HG03439 (cell line): ENCODE data around the gene SCAI.
"Not testable (repeated sequence)": the region's sequence is repeated elsewhere in the genome, so short reads cannot be mapped to it uniquely, and the experiment has no call there.

Experiments
- ATAC-seq: cut with Tn5 transposase; IDR thresholded peaks from one replicate; pipeline ENCODE4 v1.9.1; 2021; ENCODE audit warnings: mild to moderate bottlenecking, moderate library complexity; ENCODE audit not compliant: unreplicated experiment

SCAI gene

GRCh38 chr9:125038166-125038565, 105.2 kb downstream of the SCAI start:
- ATAC-seq: no peak

DNA sequence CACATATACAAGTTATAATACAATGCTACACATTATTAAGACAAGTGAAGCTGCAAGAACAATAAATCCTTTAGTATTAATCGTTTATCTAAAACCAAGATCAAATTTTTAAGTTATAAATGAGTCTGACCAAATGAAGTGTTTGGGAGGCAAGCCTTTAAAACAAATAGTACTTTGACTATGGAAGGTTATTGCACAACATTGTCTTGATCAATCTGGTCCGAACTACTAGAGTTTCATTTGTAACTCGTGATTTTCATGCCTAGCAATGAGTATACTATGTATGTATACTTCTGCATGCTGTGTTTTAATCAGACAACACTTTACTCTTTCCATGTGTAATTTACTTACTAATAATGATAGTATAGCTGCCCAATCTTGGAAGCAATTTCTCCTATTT, 115.3 kb downstream of the SCAI start:
- ATAC-seq: no peak

DNA sequence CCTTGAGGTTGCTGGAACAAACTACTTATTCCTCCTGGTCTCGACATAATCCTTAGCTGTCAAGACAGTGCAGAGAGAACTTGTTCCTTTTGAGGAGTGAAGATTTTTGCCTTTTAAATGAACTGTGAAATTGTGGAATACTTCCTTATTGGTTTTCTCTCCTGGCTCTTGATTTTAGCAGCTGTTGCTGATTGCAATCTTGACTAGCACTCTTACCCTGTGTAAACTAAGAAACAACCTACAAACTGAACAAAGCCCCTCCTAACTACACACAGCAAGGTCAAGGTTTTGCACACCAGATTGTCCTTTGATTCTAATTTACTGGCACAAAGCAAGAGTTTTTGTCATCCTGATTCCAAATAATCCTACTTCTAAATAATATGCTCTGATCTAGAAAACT, 118.4 kb downstream of the SCAI start:
- no peak for ATAC-seq

DNA sequence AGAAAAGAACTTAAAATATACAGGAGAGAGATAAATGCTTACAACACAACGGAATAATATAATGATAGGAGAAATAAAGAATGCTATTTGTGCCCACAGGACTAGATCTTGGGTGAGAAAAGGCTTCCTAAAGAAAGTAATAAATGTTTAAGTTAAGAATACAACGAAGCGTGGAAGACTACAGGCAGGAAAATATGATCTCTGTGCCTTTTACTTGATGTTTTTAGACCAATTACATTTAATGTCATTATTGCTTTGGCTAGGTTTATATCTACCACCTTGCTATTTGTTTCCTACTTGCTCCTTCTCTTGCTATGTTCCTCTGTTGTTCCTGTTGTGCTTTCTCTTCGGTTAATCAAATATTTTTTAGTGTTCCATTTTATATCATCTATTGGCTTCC, 122.3 kb downstream of the SCAI start:
- ATAC-seq: no peak

- ATAC-seq: not testable (repeated sequence)
Measured at GRCh38 chr9:125015655-125016054, 127.7 kb downstream of the SCAI start.

DNA sequence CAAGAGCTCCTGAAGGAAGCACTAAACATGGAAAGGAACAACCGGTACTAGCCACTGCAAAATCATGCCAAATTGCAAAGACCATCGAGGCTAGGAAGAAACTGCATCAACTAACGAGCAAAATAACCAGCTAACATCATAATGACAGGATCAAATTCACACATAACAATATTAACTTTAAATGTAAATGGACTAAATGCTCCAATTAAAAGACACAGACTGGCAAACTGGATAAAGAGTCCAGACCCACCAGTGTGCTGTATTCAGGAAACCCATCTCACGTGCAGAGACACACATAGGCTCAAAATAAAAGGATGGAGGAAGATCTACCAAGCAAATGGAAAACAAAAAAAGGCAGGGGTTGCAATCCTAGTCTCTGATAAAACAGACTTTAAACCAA, 131.3 kb downstream of the SCAI start:
- not testable (repeated sequence) for ATAC-seq

GRCh38 chr9:125008599-125008998, 134.7 kb downstream of the SCAI start:
- ATAC-seq: no peak

DNA sequence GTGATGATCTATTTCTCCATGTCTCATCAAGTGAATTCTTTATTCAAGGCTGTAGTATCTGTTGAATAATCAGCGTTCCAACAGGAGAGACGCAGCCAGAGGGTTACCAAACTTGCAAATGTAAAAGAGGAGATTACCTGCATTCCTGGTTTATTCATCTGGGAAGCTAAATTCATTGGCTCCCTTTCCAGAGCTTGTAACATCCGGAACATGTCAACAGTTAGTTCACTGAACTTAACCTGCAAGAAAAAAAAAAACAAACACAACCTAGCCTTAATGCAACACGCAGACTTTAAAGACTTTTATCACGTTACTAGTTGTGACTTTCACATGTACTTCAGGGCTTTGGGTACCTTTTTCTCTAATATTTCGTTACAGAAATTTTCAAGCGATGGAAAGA, 140.0 kb downstream of the SCAI start:
- ATAC-seq: no peak

GRCh38 chr9:124983698-124984097, 159.6 kb downstream of the SCAI start:
- ATAC-seq: no peak

DNA sequence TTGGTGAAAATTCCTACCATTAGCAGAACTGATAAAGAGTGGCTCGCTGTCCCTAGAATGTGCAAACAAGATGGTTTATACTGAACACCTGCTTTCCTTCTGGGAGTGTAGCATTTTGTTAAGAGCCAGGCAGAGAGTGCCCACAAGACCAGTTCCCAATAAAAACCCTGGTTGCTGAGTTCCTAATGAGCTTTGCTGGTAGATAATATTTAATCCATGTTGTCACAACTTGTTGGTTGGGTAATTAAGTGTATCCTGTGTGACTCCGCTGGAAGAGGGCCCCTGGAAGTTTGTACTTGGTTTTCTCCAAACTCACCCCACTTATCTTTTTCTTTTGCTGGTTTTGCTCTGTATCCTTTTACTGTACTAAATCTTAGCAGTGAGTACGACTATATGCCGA, 162.9 kb downstream of the SCAI start:
- no peak for ATAC-seq

DNA sequence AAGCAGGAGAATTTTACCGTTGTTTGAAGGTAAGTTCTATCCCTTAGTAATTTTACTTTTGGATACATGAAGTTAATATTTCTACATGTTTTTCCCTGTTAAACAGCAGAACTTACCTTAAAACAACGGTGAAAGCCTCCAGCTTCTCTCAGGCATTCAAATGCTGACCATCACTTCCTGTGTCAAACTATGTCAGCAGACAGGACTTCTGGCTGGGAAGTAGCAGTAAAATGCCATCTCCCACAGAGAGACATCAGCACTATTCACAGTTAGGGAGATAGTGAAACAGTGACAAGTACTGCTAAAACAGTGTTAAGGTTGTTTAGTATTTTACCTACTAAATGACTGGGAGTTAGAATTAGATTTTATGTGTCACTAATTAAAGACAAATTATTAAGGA, 168.2 kb downstream of the SCAI start:
- ATAC-seq: no peak

- ATAC-seq: no peak
Measured at GRCh38 chr9:124973807-124974206, 169.5 kb downstream of the SCAI start.

- ATAC-seq: no peak
Measured at GRCh38 chr9:124972241-124972770, 171.0 kb downstream of the SCAI start.

- ATAC-seq: no peak
Measured at GRCh38 chr9:124969401-124969800, 173.9 kb downstream of the SCAI start.

DNA sequence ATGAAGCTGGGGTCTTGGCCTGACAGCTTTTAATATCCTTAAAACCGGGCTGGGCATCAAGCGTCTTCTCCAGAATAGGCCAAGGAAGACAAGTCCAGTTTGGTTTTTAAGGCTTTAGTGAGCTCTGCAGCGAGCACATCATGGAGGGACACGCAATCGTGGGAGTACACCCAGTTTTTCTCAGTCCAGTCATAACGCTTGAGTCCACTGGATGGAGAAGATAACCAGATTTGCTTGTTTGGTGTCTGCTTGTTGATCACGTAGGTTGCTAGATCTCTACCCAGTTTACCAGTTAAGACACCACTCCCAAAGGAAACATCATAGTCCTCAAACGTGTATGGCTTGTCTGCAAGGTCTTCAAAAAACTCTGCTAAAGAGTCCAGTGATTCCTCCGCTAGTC, 175.1 kb downstream of the SCAI start:
- no peak for ATAC-seq

DNA sequence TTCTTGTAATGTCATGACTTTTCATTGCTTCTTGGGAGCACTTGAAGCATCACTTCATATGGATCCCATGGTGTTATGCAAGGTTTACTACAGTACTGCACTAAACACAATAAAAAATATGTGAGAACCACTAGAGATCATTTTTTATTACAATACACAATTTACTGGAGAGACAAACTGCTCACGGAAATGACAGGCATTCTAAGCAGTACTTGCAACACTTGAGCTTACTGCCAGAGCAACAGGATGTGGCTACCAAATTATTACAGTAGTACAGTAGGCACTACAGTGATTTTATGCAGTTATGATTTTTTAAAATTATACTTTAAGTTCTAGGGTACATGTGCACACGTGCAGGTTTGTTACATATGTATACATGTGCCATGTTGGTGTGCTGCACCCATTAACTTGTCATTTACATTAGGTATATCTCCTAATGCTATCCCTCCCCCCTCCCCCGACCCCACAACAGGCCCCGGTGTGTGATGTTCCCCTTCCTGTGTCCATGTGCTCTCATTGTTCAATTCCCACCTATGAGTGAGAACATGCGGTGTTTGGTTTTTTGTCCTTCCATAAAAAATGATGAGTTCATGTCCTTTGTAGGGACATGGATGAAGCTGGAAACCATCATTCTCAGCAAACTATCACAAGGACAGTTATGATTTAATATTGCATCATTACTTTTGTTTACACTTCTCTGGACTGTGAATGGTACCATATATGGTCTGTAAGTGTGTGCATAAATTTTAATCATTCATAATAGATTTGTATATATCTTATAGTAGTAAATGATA, 177.4 kb downstream of the SCAI start:
- not testable (repeated sequence) for ATAC-seq

DNA sequence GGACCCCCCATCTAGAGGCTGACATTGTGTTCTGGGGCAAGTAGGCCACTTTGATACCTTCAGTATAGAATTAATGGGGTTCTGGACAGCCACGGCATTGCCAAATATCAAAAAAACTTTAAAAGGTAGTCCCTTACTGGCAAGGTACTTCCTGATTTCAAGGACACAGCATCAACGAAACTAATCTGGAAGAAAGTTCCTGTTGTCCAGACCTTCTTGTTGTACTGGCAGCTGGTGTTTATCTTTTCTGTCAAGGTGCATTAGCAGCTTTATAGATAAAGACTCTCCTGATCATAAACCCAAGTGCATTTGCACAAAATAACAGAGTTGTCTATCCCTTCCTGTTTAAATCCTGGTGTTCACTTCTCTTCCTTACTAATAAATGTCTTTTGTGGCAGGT, 178.7 kb downstream of the SCAI start:
- ATAC-seq: no peak

DNA sequence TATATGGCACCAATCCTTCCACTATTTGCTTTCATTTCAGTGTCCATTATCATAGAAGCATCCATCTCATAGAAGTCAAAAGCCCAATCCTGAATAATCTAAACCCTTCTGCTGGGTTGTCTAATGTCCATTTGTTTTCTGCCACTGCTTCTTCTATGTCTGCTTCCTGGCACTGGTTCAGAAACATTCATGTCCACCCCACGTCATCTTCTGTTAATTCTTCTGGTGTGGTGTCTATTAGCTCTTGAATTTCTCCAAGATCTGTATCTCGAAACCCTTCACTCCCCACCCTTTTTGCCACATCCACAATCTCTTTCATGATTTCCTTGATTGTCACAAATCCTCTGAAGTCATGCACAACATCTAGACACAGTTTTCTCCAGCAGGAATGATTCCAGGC, 179.3 kb downstream of the SCAI start:
- no peak for ATAC-seq

GRCh38 chr9:124960409-124960752, 182.9 kb downstream of the SCAI start:
- no peak for ATAC-seq

DNA sequence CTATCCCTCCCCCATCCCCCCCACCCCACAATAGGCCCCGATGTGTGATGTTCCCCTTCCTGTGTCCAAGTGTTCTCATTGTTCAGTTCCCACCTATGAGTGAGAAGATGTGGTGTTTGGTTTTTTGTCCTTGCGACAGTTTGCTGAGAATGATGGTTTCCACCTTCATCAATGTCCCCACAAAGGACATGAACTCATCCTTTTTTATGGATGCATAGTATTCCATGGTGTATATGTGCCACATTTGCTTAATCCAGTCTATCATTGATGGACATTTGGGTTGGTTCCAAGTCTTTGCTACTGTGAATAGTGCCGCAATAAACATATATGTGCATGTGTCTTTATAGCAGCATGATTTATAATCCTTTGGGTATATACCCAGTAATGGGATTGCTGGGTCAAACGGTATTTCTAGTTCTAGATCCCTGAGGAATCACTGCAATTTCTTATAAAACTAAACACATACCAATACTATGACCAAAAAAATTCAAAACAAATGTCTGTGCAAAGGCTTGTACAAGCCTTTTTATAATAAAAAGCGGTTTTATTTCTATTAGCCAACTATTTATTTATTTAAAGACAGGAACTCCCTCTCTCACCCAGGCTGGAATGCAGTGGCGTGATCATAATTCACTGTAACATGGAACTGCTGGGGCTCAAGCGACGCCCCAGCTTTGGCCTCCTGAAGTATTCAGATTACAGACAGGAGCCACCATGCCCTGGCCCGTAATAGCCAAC, 183.5 kb downstream of the SCAI start:
- not testable (repeated sequence) for ATAC-seq

- ATAC-seq: no peak
Measured at GRCh38 chr9:124954255-124954654, 189.1 kb downstream of the SCAI start.

DNA sequence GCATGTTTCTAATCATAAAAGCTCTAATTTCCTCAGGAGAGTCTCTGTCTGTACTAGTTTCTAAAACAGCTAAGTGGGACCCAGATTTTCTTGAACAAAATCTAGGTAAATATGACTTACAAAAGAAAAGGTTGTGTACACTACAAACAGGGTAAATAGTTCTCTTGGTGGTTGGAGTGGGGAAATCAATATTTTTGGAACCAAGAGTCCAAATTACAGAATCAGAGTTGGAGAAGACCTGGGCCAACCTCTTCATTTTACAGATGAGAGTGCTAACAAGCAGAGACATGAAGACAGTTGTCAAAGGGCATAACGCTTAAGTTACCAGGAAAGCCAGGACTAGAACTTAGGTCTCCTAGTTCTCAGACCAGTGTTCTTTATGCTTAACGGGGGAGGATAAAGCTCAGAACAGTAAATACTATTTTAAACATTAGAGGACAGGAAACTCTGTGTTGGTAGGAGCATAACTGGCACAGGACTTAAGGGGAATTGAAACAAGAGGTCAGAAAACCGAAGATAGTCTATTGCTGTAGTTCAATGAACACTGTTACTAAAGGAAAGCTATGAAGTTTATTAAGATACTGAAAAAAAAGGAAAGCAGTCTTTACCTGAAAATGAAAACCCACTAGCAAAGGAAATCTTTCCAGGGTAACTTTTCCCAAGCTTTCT, 193.1 kb downstream of the SCAI start:
- no peak for ATAC-seq
